DND-41 (cell line): ENCODE data around the gene INO80.

Source experiments
- CTCF ChIP-seq: IDR thresholded peaks from 2 replicates; pipeline ENCODE4 v1.5.1; 2012; ENCODE audit warnings: borderline replicate concordance, low read length, moderate library complexity, mild to moderate bottlenecking; ENCODE audit not compliant: poor library complexity, severe bottlenecking; ENCODE audit errors: extremely low read depth
- EZH2 ChIP-seq: IDR thresholded peaks from 3 replicates; pipeline ENCODE4 v1.6.1; 2012; ENCODE audit warnings: borderline replicate concordance, low read depth, mild to moderate bottlenecking, moderate library complexity, low read length, inconsistent platforms; ENCODE audit not compliant: severe bottlenecking

GRCh38 chr15:40990789-40991188 is 125.3 kb downstream of the INO80 start:
- TF ChIP-seq CTCF (no peak), EZH2 (no peak)
